Activated naive CD4-positive, alpha-beta T cell treated with anti-CD3 and anti-CD28 coated beads, Interleukin-2, amount 10 ng/mL, durations not matched to agents 7 days and 5 days (primary cell): ENCODE measurements around the gene LIMS2.
A peak's percentile ranks its signal among the peaks of the same experiment; 100 is the strongest.

Source experiments
- CTCF ChIA-PET: fragments of 350-600 bp; sonication (Branson Sonifier 250); formaldehyde crosslinking; loops from one replicate; lab custom pipeline; 2021; ENCODE audit warnings: antibody characterized with exemption; lab: Charles Lee
- DNase-seq: peaks from one replicate; pipeline ENCODE4 v3.0.0-alpha.2; 2020
- H3K27ac Mint-ChIP-seq: one replicate; pipeline ENCODE4 v1.8.0; 2021; ENCODE audit warnings: mild to moderate bottlenecking, moderate library complexity, mixed read lengths
- H3K27me3 Mint-ChIP-seq: one replicate; pipeline ENCODE4 v1.8.0; 2021; ENCODE audit warnings: mild to moderate bottlenecking, mixed read lengths
- H3K36me3 Mint-ChIP-seq: one replicate; pipeline ENCODE4 v1.8.0; 2021; ENCODE audit warnings: mixed read lengths
- H3K4me1 Mint-ChIP-seq: one replicate; pipeline ENCODE4 v1.8.0; 2021; ENCODE audit warnings: mixed read lengths
- H3K4me3 Mint-ChIP-seq: one replicate; pipeline ENCODE4 v1.8.0; 2021; ENCODE audit warnings: mild to moderate bottlenecking, moderate library complexity, mixed read lengths
- H3K9me3 Mint-ChIP-seq: one replicate; pipeline ENCODE4 v1.8.0; 2021; ENCODE audit warnings: mixed read lengths

The LIMS2 gene

GRCh38 chr2:127636248-127637235 is 38.8 kb downstream of the LIMS2 start:
- peaks cover 9% of the 10 kb centered on the region for H3K36me3 Mint-ChIP-seq
- H3K4me1 Mint-ChIP-seq = peaks cover 50% of the 10 kb centered on the region
- H3K27me3 Mint-ChIP-seq = no peaks in the 10 kb centered on the region
- peak overlapping the region; percentile 73 for H3K27ac Mint-ChIP-seq
- DNase-seq = no peak
- CTCF ChIA-PET = interaction anchor here (6.5 kb wide), 1 partner anchor 46 kb away, joined by 49 read pairs; no protein-coding TSS in a partner anchor
- no peaks in the 10 kb centered on the region for H3K9me3 Mint-ChIP-seq
- H3K4me3 Mint-ChIP-seq = no peak overlapping the region

- Mint-ChIP-seq H3K4me3 (no peak overlapping the region), H3K27ac (no peak overlapping the region), H3K4me1 (peaks cover 44% of the 10 kb centered on the region), H3K27me3 (no peaks in the 10 kb centered on the region), H3K36me3 (peaks cover 9% of the 10 kb centered on the region), H3K9me3 (no peaks in the 10 kb centered on the region)
- CTCF ChIA-PET = interaction anchor here (6.5 kb wide), 1 partner anchor 45 kb away, joined by 49 read pairs; no protein-coding TSS in a partner anchor
- DNase-seq = no peak
Measured at GRCh38 chr2:127635380-127636237, 39.7 kb downstream of the LIMS2 start.

- Mint-ChIP-seq H3K36me3 (peaks cover 9% of the 10 kb centered on the region), H3K4me3 (no peak overlapping the region), H3K4me1 (peaks cover 36% of the 10 kb centered on the region), H3K9me3 (no peaks in the 10 kb centered on the region), H3K27ac (no peak overlapping the region), H3K27me3 (no peaks in the 10 kb centered on the region)
- DNase-seq = no peak
- CTCF ChIA-PET = no interaction called here
Measured at GRCh38 chr2:127634626-127635379, 40.5 kb downstream of the LIMS2 start.

- H3K4me3 Mint-ChIP-seq = no peak overlapping the region
- H3K27me3 Mint-ChIP-seq = no peaks in the 10 kb centered on the region
- no peak overlapping the region for H3K27ac Mint-ChIP-seq
- peaks cover 8% of the 10 kb centered on the region for H3K36me3 Mint-ChIP-seq
- H3K4me1 Mint-ChIP-seq = peaks cover 30% of the 10 kb centered on the region
- no peaks in the 10 kb centered on the region for H3K9me3 Mint-ChIP-seq
- no peak for DNase-seq
- CTCF ChIA-PET = no interaction called here
Measured at GRCh38 chr2:127634066-127634617, 41.2 kb downstream of the LIMS2 start.

GRCh38 chr2:127633556-127634065 is 41.7 kb downstream of the LIMS2 start:
- DNase-seq = no peak
- Mint-ChIP-seq H3K4me1 (peaks cover 24% of the 10 kb centered on the region), H3K36me3 (peaks cover 4% of the 10 kb centered on the region), H3K27ac (no peak overlapping the region), H3K27me3 (no peaks in the 10 kb centered on the region), H3K4me3 (no peak overlapping the region), H3K9me3 (no peaks in the 10 kb centered on the region)
- CTCF ChIA-PET = no interaction called here

GRCh38 chr2:127632592-127633489 is 42.5 kb downstream of the LIMS2 start:
- DNase-seq = no peak
- H3K4me3 Mint-ChIP-seq = no peak overlapping the region
- H3K9me3 Mint-ChIP-seq = no peaks in the 10 kb centered on the region
- H3K36me3 Mint-ChIP-seq = peaks cover 4% of the 10 kb centered on the region
- H3K27ac Mint-ChIP-seq = no peak overlapping the region
- no peaks in the 10 kb centered on the region for H3K27me3 Mint-ChIP-seq
- peaks cover 17% of the 10 kb centered on the region for H3K4me1 Mint-ChIP-seq
- CTCF ChIA-PET = interaction anchor here (0.6 to 1.7 kb wide), 2 partner anchors 9 to 42 kb away, joined by 3 to 6 read pairs; no protein-coding TSS in a partner anchor

GRCh38 chr2:127631997-127632581 is 43.2 kb downstream of the LIMS2 start:
- CTCF ChIA-PET = interaction anchor here (0.6 to 1.7 kb wide), 2 partner anchors 10 to 41 kb away, joined by 3 to 6 read pairs; no protein-coding TSS in a partner anchor
- H3K4me1 Mint-ChIP-seq = peaks cover 10% of the 10 kb centered on the region
- H3K9me3 Mint-ChIP-seq = no peaks in the 10 kb centered on the region
- no peak for DNase-seq
- H3K36me3 Mint-ChIP-seq = peaks cover 4% of the 10 kb centered on the region
- H3K4me3 Mint-ChIP-seq = no peak overlapping the region
- H3K27ac Mint-ChIP-seq = no peak overlapping the region
- peaks cover 3% of the 10 kb centered on the region for H3K27me3 Mint-ChIP-seq

GRCh38 chr2:127631541-127631996 is 43.8 kb downstream of the LIMS2 start:
- no peak for DNase-seq
- H3K9me3 Mint-ChIP-seq = no peaks in the 10 kb centered on the region
- H3K27ac Mint-ChIP-seq = no peak overlapping the region
- H3K4me1 Mint-ChIP-seq = peaks cover 6% of the 10 kb centered on the region
- H3K36me3 Mint-ChIP-seq = peaks cover 2% of the 10 kb centered on the region
- CTCF ChIA-PET = interaction anchor here (1.7 kb wide), 1 partner anchor 40 kb away, joined by 6 read pairs; no protein-coding TSS in a partner anchor
- H3K27me3 Mint-ChIP-seq = peaks cover 4% of the 10 kb centered on the region
- no peak overlapping the region for H3K4me3 Mint-ChIP-seq

- Mint-ChIP-seq H3K36me3 (no peaks in the 10 kb centered on the region), H3K4me1 (peaks cover under 1% of the 10 kb centered on the region), H3K4me3 (no peak overlapping the region), H3K9me3 (no peaks in the 10 kb centered on the region), H3K27ac (no peak overlapping the region), H3K27me3 (peaks cover 7% of the 10 kb centered on the region)
- no peak for DNase-seq
- CTCF ChIA-PET = interaction anchor here (1.7 kb wide), 2 partner anchors 40 kb away, joined by 5 to 6 read pairs; no protein-coding TSS in a partner anchor
Measured at GRCh38 chr2:127630864-127631540, 44.3 kb downstream of the LIMS2 start.

- Mint-ChIP-seq H3K4me1 (no peaks in the 10 kb centered on the region), H3K9me3 (no peaks in the 10 kb centered on the region), H3K4me3 (no peak overlapping the region), H3K36me3 (no peaks in the 10 kb centered on the region), H3K27ac (no peak overlapping the region), H3K27me3 (peaks cover 10% of the 10 kb centered on the region)
- CTCF ChIA-PET = interaction anchor here (1.7 kb wide), 1 partner anchor 39 kb away, joined by 5 read pairs; no protein-coding TSS in a partner anchor
- DNase-seq = no peak
Measured at GRCh38 chr2:127630096-127630863, 45.0 kb downstream of the LIMS2 start.

- CTCF ChIA-PET = interaction anchor here (1.0 to 1.7 kb wide), 2 partner anchors 20 to 39 kb away, joined by 3 to 5 read pairs; no protein-coding TSS in a partner anchor
- Mint-ChIP-seq H3K9me3 (no peaks in the 10 kb centered on the region), H3K4me1 (no peaks in the 10 kb centered on the region), H3K27ac (no peak overlapping the region), H3K27me3 (peaks cover 11% of the 10 kb centered on the region), H3K4me3 (no peak overlapping the region), H3K36me3 (no peaks in the 10 kb centered on the region)
- no peak for DNase-seq
Measured at GRCh38 chr2:127629637-127630036, 45.7 kb downstream of the LIMS2 start.
